ENCODE measurements around the gene PI4KB.
A peak's percentile ranks its signal among the peaks of the same experiment; 100 is the strongest.
"Not testable (repeated sequence)": the region's sequence is repeated elsewhere in the genome, so short reads cannot be mapped to it uniquely, and the experiment has no call there.

The PI4KB gene

DNA sequence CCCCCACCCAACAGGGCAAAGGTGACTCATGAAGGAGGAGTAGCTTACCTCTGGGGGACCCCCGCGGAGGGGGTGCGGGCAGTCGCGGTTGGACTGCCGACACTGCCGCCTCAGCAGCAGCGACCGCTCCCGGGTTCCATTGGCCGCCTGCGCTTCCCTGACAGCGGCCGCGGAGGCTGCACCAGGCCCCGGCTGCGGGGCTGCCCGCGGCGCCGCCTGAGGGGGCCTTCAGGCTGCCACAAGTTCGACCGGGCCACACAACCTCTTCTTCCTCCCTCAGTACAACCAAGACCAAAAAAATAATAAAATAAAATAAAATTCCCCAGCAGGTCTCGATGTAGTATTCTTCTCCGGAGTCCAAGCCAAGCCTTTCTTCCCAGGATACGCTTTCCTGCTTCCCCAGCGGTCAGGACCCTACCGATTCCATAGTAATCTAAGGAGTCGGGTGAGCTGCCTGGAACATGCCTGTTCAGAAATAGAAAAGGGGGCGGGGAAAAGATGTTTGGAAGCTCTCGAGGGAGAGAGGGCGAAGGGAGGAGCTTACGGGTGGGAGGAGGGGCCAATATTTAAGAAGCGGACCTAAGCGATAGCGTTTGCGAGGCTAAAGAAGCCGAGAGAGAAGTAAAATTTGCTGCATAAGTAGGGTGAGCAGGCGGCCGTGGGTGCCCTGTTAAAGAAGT is at the start of gene PI4KB:
Gene PI4KB (minus strand): TSS at position 194 of the 680 bp plus-strand sequence. CDS start 10,935 bp downstream, outside the sequence.
- peak; percentile 74 to 83 for DNase-seq

DNA sequence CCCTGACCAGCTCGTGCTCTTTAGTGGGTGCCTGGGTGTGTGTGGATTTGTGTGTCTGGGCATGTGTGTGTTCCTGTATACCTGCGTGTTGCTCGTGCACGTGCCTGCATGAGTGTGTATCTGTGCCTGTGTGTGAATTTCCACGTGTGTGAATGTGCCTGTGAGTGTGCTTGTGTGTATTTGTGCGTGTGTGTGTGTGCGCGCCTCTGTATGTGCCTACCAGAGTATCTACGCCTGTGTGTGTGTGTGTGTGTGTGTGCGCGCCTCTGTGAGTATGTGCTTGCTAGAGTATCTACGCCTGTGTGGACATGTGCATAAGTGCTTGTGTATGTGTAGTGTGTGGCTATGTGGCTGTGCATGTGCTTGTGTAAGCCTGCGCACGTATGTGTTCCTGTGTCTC is 46.0 kb upstream of the PI4KB start:
- DNase-seq, result no peak

DNA sequence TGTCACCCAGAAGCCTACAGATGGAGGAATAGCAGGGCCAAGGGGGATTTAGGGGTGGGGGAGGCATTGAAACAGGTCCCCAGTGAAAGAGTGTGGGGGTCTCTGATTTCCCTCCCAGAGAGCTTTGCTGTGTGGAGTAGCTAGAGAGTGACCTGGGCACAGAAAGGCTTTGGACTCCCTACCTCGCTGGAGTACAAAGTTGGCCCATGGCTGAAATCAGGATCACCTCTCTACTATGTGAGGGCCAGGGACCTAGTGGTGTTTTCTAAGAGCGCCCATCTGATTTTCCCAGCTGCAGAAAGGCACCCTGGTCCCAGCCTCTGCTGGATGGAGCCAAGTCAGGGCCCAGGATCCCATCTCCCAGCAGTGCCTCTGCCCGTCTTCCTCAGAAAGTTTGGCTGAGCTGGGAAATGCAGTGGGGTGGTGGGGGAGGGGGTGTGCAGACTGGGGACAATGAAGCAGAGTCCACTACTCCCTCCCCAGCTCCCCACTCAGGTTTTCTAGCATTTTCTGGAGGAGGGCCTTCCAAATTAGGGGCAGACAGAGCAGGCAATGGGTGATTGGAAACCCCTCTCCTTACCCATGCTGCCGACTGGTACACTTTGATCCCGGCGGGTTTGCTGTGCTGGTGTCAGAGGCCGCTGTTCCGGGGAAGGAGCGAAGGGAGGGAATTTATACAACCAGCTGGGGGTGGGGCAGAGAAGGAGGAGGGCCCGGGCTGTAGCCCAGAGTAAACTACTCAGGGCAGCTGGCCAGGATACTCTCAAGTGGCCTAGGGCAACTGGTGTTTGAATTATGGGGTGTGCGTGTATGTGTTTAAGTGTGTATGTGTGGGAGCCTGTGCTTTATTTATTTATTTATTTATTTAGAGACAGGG is 45.1 kb upstream of the PI4KB start, which contains the start of gene SELENBP1:
Gene SELENBP1 (minus strand): TSS at position 648 of the 877 bp plus-strand sequence. CDS start 64 bp downstream, at position 584.
- DNase-seq, result no peak

- DNase-seq, result no peak
These were observed 44.3 kb upstream of the PI4KB start for GRCh38 chr1:151371370-151372057.

DNA sequence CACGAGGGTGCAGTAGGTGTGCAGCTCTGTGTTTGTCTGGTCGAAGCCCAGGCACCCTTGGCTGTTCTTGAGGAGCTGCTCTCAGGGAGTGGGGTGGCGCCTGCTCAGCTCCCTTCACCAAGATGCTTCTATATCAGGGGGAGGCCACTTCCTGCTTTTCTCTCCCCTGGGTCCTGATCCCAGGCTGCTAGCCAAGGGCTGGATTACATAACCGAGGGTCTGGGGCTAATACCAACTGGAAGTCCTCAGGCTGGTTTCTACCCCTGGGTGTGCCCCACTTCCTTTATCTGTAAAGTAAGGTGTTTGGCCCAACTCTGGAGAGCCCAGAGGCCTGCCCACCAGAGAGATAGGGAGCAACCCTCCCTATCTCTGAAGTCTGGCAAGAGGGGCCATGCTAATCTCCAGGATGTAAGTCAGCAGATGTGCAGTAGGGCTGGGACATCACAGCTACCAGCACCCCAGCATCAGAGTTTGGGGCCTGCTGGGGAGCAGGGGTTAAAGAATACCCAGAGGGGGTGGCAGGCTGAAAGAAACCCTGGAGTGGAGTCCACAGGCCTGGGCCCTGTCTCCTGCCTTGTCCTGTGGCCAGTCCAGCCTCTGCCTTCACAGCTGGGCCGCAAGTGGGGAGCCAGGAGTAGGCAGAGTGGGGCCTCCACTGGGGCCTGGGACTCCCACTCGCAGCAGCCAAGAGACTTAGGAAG is 43.1 kb upstream of the PI4KB start:
- DNase-seq, result no peak

DNA sequence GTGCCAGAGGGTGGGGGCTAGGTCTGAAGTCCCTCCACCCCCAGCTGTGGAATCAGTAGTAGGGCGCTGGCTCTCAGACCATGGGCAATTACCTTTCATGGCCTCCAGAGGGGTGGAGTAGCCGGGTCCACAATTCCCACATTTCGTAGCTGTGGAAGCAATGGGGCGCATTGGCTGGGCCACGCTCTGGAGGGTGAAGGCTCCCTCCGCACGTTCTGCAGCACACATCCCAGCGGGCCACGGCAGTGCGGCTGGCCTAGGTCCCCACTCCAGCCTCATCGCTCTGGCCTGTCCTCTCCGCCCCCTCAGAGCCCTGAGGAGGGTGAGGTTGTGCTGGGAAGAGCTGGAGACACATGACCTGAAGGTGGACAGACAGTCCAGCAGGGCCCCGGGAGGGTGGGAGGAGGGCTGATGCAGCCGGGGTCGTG is 42.4 kb upstream of the PI4KB start:
- DNase-seq, result no peak

DNA sequence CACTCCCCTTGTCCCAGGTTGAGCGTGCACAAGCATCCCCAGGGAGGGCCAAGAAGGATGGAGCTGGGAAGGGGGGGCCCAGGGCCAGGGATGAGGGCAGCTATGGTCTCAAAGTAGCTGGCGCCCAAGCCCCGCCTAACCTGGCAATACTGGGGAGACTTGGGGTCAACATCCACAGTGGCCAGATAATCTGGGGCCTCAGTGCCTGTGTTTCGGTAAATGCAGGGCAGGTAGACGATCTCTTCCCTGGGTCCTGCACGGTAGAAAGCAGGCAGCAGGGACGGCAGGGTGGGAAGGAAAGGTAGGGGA is 42.0 kb upstream of the PI4KB start:
- DNase-seq, result no peak

DNA sequence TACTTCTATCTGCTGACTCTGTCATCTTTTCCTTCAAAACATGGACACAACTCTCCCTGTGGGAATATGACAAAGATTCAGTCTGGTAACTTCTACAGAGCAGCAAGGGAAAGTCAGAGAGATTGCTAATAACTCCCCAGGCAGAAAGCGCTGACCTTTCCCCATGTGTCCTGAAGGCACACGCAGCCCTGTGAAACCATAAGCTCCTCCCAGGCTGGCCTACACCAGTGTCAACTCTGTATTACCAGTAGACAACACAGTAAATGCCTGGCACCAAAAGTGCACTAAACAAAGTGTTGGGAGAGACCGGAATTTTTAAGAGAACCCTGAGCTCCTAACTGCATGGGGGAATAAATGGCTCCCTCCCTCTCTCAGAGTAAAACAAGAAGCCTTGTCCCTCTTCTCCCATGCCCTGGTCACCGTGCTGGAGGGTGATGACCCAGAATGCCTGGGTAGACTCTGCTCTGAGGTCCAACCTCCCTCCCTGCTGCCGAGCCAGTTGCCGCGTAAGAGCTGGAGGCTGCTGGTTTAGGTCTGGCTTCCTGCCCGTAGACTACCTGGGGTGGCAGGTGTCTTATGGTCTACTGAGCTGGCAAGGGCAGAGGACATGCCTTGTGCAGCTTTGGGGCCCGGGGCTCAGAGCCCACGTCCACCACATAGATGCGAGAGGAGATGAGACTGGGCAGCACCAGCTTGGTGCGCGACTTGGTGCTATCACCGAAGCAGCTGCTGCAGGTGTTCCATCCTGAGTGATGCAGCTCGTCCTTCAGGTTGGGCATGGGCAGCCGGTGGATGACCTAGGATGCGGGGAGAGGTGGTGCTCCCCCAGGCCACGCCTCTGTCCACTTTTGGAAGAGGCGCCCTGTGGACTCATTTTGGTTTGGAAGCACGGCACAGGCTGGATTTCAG is 41.4 kb upstream of the PI4KB start:
- DNase-seq, result no peak

GRCh38 chr1:151367658-151368392 is 40.6 kb upstream of the PI4KB start:
- no peak for DNase-seq

DNA sequence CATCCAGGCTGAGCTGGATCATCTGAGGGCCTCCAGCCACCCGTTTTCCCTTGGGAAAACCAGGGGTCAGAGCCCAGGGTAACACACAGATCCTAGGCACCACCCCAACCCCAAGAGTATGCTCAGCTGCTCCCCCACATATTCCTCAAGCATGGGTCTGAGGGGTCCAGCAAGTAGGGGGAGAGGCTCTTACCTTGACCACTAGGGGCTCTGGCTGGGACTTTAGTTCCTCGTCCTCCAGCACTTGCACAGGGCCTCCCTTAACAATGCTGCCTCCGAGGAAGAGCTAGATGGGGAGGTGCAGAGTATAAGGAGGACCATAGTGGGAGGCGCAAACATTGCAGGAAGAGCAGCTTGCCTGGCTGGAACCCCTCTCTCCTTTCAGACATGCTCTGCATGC is 37.8 kb upstream of the PI4KB start:
- DNase-seq, result no peak

- no peak for DNase-seq
These were observed 35.3 kb upstream of the PI4KB start for GRCh38 chr1:151362308-151363155.

GRCh38 chr1:151361883-151362282 is 34.7 kb upstream of the PI4KB start:
- no peak for DNase-seq

DNA sequence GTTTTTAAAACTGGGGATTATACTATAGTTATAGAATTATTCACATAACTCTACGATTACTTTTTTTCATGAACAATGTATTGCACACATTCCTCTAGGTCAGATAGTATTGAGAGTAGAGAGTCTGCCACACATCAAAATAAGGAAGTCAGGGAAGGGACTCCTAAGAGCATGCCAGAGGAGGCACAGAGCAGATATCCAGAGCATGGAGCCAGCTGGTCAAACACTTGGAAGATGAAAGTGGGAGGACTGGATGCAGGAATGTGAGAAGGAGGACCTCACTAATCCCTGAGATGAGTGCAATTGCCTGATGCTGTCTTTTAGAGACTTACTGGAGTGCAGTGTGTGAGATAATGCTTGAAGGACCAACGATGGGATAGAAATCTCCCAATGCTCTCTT is 29.5 kb upstream of the PI4KB start:
- DNase-seq, result no peak

GRCh38 chr1:151352021-151352718 is 25.0 kb upstream of the PI4KB start:
- DNase-seq, result no peak

DNA sequence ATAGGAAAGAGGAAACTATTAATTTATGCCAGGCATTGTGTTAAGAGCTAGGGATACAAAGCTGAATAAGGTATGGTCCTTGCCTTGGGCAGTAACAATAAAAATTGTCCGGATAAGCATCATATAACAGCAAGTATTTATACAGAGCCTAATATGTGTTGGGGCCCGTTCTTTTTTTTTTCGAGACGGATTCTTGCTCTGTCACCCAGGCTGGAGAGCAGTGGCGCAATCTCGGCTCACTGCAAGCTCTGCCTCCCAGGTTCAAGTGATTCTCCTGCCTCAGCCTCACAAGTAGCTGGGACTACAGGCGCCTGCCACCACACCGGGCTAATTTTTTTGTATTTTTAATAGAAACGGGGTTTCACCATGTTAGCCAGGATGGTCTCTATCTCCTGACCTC is 23.1 kb upstream of the PI4KB start:
- DNase-seq, result not testable (repeated sequence)

DNA sequence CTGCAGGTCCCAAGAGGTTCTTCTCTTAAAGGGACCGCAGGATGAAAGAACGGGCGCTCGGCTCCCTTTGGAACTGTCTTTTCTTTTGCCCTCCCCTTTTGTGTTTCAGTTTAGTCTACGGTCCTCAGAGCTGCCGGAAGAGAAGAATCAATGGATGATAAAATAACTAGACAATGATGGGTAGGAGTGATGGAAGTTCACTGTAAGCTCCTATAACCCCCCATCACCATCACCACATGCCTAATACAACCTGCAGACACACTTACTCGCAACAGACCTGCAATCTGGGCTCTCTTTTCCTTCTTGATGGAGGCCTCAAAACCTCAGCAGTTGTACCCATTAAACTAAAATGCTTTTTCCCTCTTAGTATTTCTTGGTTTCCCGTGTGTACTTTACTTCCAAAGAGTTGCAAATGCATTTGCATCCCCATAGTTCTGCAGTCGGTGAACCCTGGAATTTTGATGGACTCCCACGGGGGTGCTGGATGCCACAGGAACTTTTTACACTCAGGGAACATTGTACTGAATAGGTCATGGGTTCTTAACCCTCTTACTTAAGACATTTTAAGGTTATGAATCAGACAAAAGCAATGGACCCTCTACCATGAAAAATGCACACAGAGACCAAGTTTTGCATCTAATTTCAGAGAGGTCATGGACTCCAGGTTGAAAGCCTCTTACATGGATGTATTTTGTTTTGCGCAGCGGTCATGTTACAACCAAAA is 20.5 kb upstream of the PI4KB start:
- DNase-seq, result no peak

DNA sequence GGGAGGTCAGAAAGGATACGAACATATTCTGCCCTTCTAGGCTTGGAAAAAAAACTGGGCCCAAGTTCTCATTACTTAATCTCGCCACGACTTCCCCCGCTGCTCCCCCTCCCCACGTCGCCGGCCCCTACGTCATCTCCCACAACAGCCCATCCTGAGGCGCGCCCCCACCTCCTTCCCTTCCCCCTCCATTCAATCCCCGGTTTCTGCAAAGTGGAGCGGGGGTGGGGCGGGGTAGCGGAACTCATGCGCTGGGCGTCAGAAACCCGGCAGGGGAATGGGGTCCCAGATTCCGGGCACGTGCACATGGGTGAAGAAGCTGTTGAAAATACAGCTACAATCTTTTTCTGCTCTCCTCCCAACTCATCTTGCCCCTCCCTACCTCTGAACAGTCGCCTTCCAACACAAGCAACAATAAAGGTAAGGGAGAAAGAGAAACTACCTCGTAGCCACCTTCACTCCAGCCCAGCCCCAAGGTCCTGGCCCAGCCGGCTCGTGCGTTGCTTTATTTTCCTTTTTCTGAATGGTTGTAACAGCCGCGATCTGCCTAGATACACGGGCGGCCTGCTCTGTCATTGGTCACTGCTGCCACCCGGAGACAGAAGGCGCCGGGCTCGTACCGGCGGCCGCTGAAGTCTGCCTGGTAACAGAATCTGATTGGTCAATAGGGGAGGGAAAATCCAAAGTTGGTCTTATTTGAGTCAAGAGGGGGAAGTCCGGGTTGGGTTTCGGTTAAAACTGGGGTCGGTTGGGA is 19.7 kb upstream of the PI4KB start, which contains the start of gene RFX5:
Gene RFX5 (minus strand): TSS at position 484 of the 754 bp plus-strand sequence. CDS start 932 bp downstream, outside the sequence.
- DNase-seq, result peak; percentile 83 to 86

Data from stimulated activated CD4-positive, alpha-beta T cell treated with anti-CD3 and anti-CD28 coated beads, Interleukin-2, amount 100 ng/mL, for 48 hours (primary cell).